Psoas muscle (tissue), 8 donors: Measurements from ENCODE around the gene FOXN1. TPM values are rescaled to one million over a fixed set of nuclear protein-coding genes. Genes with fewer than 3 reads are reported as not detected.

Source experiments
- ATAC-seq, 4 donors: fragments of 200-7000 bp; cut with Tn5 transposase; one replicate each; pipeline ENCODE4 v1.9.1; 2020; ENCODE audit warnings: moderate library complexity in 3 of 4, mild to moderate bottlenecking in 2 of 4
- DNase-seq, 2 donors: peaks; one replicate each; pipeline ENCODE4 v3.0.0-alpha.2; 2020
- H3K27ac ChIP-seq: fragments of 200-600 bp; one replicate; pipeline ENCODE4 v1.8.0; 2022
- H3K27me3 ChIP-seq, 3 donors: fragments of 200-600 bp in 1 of 3; one replicate each; pipeline versions ENCODE4 v1.6.1 to v1.8.0; 2013 to 2022; ENCODE audit warnings: low read length in 2 of 3, mild to moderate bottlenecking in 2 of 3, moderate library complexity in 1 of 3; ENCODE audit not compliant: insufficient read depth in 3 of 3
- H3K36me3 ChIP-seq, 2 donors: fragments of 200-600 bp in 1 of 2; one replicate each; pipeline versions ENCODE4 v1.6.1 to v1.8.0; 2013 to 2022; ENCODE audit warnings: low read depth in 1 of 2, mild to moderate bottlenecking in 1 of 2, moderate library complexity in 1 of 2; ENCODE audit not compliant: insufficient read depth in 1 of 2
- H3K4me1 ChIP-seq: fragments of 200-600 bp; one replicate; pipeline ENCODE4 v1.8.0; 2022
- H3K4me3 ChIP-seq: fragments of 200-600 bp; one replicate; pipeline ENCODE4 v1.8.0; 2022; ENCODE audit warnings: mild to moderate bottlenecking
- H3K9me3 ChIP-seq: fragments of 200-600 bp; one replicate; pipeline ENCODE4 v1.8.0; 2022
- WGBS, 3 donors: extraction: QIAGEN DNeasy Blood & Tissue Kit; methylation state at CpG; one replicate each; pipeline versions ENCODE4 v1.1.6 to v1.1.7; 2013; 5-methylcytosine and 5-hydroxymethylcytosine counted together
- intact Hi-C, 2 donors: fragments of 100-400 bp; cut with DNase I; formaldehyde crosslinking; loops; one replicate each; pipeline versions ENCODE4 v1.11.0 to v1.14.2; 2022
- polyA plus RNA-seq, 3 donors: library from polyadenylated mRNA; stranded (reverse); fragments of 200-250 nt; gene quantifications; one replicate each; pipeline ENCODE4 v1.2.3, GENCODE V29; 2013
- total RNA-seq, 4 donors: library from RNA; stranded (reverse); fragmentation: NEBNext Ultra II Directional in 2 of 4; extraction: Animal tissue kit (Norgen Biotek cat#: 25700) in 2 of 4; gene quantifications; one replicate each; pipeline versions ENCODE4 v1.2.1 to v1.2.4, GENCODE V29; 2021 to 2023
- TF ChIP-seq, protein P1 (sequence below): fragments of 200-600 bp; IDR thresholded peaks from one replicate; pipeline ENCODE4 v1.8.0; 2022; ENCODE audit warnings: antibody characterized with exemption
- donor health status: healthy with polysubstance abuse.
- donor health status: DM: no; HTN: no; CAD: no; lungs with moderate emphysema.
- donor health status: Bipolar disorder and iron deficiency.
- donor health status: healthy.
- donor health status: DM: yes; HTN: yes; CAD: no.
- donor health status: DM: no; HTN: no; CAD: no.
- donor health status: DM: no; HTN: no; CAD: no.
- donor health status: DM: yes; HTN: yes; CAD: no.

FOXN1 gene
- total and polyA plus RNA-seq, 7 donors = not detected

DNA sequence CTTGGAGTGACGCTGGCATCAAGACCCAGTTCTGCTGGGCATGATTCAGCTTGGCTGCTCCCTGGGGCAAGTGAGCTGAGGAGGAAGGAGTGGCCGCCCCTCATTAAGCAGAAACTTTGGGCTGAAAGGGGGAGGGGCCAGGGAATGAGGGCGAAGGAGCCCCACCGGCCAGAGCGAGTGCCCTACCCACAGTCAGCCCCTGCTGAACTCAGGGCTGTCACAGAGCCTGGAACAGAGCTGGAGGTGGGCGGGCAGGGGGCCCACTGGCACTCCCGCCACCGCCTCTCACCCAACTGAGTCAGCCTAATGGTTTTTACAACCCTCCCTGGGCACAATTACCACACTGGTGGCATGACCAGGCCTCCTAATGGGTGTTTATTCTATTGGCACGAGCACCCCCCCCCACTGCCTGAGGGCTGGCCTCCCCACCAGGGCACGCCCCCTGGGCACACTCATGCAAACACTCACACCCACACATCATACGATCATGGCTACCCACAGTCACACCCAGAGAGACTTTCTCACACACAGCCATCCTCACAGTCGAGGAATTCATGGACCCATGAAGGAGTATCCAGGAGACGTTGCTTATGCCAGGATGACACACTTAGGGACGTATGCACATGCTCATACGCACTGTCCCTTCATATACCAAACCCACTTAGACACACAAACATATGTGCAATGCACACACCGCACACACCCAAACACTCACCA is 27.1 kb downstream of the FOXN1 start:
- ATAC-seq = no peak
- TF ChIP-seq, protein P1, sequence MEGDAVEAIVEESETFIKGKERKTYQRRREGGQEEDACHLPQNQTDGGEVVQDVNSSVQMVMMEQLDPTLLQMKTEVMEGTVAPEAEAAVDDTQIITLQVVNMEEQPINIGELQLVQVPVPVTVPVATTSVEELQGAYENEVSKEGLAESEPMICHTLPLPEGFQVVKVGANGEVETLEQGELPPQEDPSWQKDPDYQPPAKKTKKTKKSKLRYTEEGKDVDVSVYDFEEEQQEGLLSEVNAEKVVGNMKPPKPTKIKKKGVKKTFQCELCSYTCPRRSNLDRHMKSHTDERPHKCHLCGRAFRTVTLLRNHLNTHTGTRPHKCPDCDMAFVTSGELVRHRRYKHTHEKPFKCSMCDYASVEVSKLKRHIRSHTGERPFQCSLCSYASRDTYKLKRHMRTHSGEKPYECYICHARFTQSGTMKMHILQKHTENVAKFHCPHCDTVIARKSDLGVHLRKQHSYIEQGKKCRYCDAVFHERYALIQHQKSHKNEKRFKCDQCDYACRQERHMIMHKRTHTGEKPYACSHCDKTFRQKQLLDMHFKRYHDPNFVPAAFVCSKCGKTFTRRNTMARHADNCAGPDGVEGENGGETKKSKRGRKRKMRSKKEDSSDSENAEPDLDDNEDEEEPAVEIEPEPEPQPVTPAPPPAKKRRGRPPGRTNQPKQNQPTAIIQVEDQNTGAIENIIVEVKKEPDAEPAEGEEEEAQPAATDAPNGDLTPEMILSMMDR = no peak
- WGBS, 3 donors = 64 to 70% (median 68%) methylated on average over 15 to 16 of the region's 16 CpGs
- Histone ChIP-seq H3K27me3 (peaks cover 0 to 12% (median 3%) of the 10 kb centered on the region in 3 donors), H3K4me3 (no peak overlapping the region), H3K4me1 (no peaks in the 10 kb centered on the region), H3K27ac (no peak overlapping the region), H3K36me3 (no peaks in the 10 kb centered on the region), H3K9me3 (no peaks in the 10 kb centered on the region)
- intact Hi-C loops = no loop called here
- no peak for DNase-seq

DNA sequence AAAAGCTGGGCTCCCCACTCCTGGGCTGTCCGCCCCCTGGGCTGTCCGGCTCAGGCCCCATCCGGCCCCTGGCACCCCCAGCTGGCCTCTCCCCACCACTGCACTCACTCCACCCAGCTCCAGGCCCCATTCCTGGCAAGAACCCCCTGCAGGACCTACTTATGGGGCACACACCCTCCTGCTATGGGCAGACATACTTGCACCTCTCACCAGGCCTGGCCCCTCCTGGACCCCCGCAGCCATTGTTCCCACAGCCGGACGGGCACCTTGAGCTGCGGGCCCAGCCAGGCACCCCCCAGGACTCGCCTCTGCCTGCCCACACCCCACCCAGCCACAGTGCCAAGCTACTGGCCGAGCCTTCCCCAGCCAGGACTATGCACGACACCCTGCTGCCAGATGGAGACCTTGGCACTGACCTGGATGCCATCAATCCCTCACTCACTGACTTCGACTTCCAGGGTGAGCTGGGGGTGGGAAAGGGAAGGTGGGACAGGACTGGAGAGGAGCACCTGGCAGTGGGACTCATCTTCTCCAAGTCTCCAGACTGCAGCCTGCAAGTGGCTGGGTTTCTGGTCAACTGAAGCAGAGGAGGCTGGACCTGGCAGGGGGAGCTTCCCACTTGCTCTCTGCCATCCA is 28.7 kb downstream of the FOXN1 start:
- Histone ChIP-seq H3K9me3 (no peaks in the 10 kb centered on the region), H3K27ac (no peak overlapping the region), H3K27me3 (peaks cover 0 to 12% (median 3%) of the 10 kb centered on the region in 3 donors), H3K4me3 (no peak overlapping the region), H3K4me1 (no peaks in the 10 kb centered on the region), H3K36me3 (no peaks in the 10 kb centered on the region)
- intact Hi-C loops = loop anchor here in 1 of 2 donors (5.0 kb wide), 1 partner anchor 43 kb away; no protein-coding TSS in a partner anchor
- ATAC-seq (no peak), DNase-seq (no peak)
- TF ChIP-seq, protein P1 = no peak
- WGBS, 3 donors = 71 to 74% (median 72%) methylated on average over 11 of the region's 11 CpGs

- H3K9me3 ChIP-seq = no peaks in the 10 kb centered on the region
- no peak for ATAC-seq
- peaks cover 0 to 2% (median 0%) of the 10 kb centered on the region in 3 donors for H3K27me3 ChIP-seq
- no peak overlapping the region for H3K4me3 ChIP-seq
- no peaks in the 10 kb centered on the region for H3K36me3 ChIP-seq
- TF ChIP-seq, protein P1 = no peak
- intact Hi-C loops = loop anchor here in 1 of 2 donors (5.0 kb wide), 1 partner anchor 44 kb away; no protein-coding TSS in a partner anchor
- no peak for DNase-seq
- no peaks in the 10 kb centered on the region for H3K4me1 ChIP-seq
- H3K27ac ChIP-seq = no peak overlapping the region
- 58 to 64% (median 59%) methylated on average over 9 of the region's 9 CpGs for WGBS, 3 donors
Observed at GRCh38 chr17:28536532-28537218, 30.5 kb downstream of the FOXN1 start.

DNA sequence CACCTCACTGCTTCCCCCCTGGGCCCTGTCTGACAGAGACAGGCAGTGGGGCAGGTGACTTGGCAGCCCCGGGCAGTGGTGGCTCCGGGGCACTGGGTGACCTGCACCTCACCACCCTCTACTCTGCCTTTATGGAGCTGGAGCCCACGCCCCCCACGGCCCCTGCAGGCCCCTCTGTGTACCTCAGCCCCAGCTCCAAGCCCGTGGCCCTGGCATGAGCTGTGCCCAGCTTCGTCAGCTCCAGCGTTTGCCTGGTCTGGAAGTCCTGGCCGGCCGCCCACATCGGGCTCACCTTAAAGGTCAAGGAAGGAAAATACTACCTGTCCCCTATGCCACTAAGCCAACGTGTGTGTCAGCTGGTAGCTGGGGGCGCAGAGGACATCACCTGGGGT is 31.1 kb downstream of the FOXN1 start:
- Histone ChIP-seq H3K27ac (no peak overlapping the region), H3K9me3 (no peaks in the 10 kb centered on the region), H3K4me3 (no peak overlapping the region), H3K27me3 (no peaks in the 10 kb centered on the region), H3K4me1 (no peaks in the 10 kb centered on the region), H3K36me3 (no peaks in the 10 kb centered on the region)
- TF ChIP-seq, protein P1 = no peak
- 73 to 84% (median 75%) methylated on average over 11 to 12 of the region's 12 CpGs for WGBS, 3 donors
- no peak for DNase-seq
- ATAC-seq = no peak
- intact Hi-C loops = loop anchor here in 1 of 2 donors (5.0 kb wide), 1 partner anchor 45 kb away; no protein-coding TSS in a partner anchor
